HCT116 (cell line): ENCODE data around the gene TOPBP1. TPM values are rescaled to one million over a fixed set of nuclear protein-coding genes. Genes with fewer than 3 reads are reported as not detected.
A peak's percentile ranks its signal among the peaks of the same experiment; 100 is the strongest.

Source experiments
- ATAC-seq: fragments of 200-7000 bp; cut with Tn5 transposase; 2 replicates; pipeline ENCODE4 v1.9.1; 2020; ENCODE audit warnings: mild to moderate bottlenecking, moderate library complexity
- BruUV-seq: library from RNA; stranded (reverse); fragments of 400-500 nt; replicated peaks from 2 replicates; lab custom pipeline; 2021; lab: Mats Ljungman, UMichigan
- CTCF ChIA-PET: fragments of 300-600 bp; sonication (Branson Sonifier 250); formaldehyde crosslinking; loops from one replicate; lab custom pipeline; 2021; ENCODE audit warnings: antibody characterized with exemption; lab: Charles Lee
- POLR2A ChIA-PET: fragments of 300-600, 350-600 bp; sonication (Branson Sonifier 250); formaldehyde crosslinking; loops from one replicate; lab custom pipeline; 2021; ENCODE audit warnings: antibody characterized with exemption; lab: Charles Lee
- RAD21 ChIA-PET, 2 experiments: fragments of 300-600 bp; sonication (Branson Sonifier 250); formaldehyde crosslinking; loops; one replicate each; lab custom pipeline; 2023; ENCODE audit warnings: low total read pairs in 2 of 2; ENCODE audit not compliant: uncharacterized antibody in 2 of 2, unreplicated experiment in 2 of 2, low non-redundant PET in 1 of 2; lab: Charles Lee
- DNase-seq: peaks from one replicate; pipeline ENCODE4 v3.0.0-alpha.2; 2010; ENCODE audit warnings: low read depth, low spot score
- H2AFZ ChIP-seq: fragments of 200-600 bp; shearing (Covaris generic), sonication (generic); 2 replicates; pipeline ENCODE4 v1.6.1; 2017; ENCODE audit warnings: low read depth, mixed run types, mixed read lengths, antibody characterized with exemption, low read length; ENCODE audit not compliant: poor library complexity, severe bottlenecking
- H3K27ac ChIP-seq: 2 replicates; pipeline ENCODE4 v1.5.1; 2012; ENCODE audit warnings: low read depth, low read length
- H3K27me3 ChIP-seq: fragments of 200-600 bp; sonication (generic); 2 replicates; pipeline ENCODE4 v1.6.1; 2016; ENCODE audit warnings: mixed run types, low read length, mixed read lengths; ENCODE audit not compliant: insufficient read depth
- H3K36me3 ChIP-seq, 2 experiments: fragments of 200-500 bp in 1 of 2; fragments of 200-600 bp in 1 of 2; sonication (Bioruptor generic) in 1 of 2; sonication (generic) in 1 of 2; 2 replicates each; pipeline versions ENCODE4 v1.5.1 to v1.6.1; 2014 to 2016; ENCODE audit warnings: low read length in 2 of 2, inconsistent platforms in 1 of 2, mixed read lengths in 1 of 2, mixed run types in 1 of 2; ENCODE audit not compliant: insufficient read depth in 2 of 2, control insufficient read depth in 1 of 2
- H3K4me1 ChIP-seq, 2 experiments: fragments of 200-600 bp in 1 of 2; sonication (generic) in 1 of 2; 2 replicates each; pipeline versions ENCODE4 v1.5.1 to v1.6.1; 2012 to 2017; ENCODE audit warnings: low read length in 2 of 2, inconsistent platforms in 1 of 2, mild to moderate bottlenecking in 1 of 2, mixed read lengths in 1 of 2, mixed run types in 1 of 2, moderate library complexity in 1 of 2; ENCODE audit not compliant: insufficient read depth in 2 of 2, control insufficient read depth in 1 of 2
- H3K4me2 ChIP-seq: fragments of 200-600 bp; sonication (generic); 2 replicates; pipeline ENCODE4 v1.6.1; 2017; ENCODE audit warnings: mixed run types, low read length, mixed read lengths
- H3K4me3 ChIP-seq, 2 experiments: fragments of 200-600 bp in 1 of 2; sonication (generic) in 1 of 2; replicated peaks in 1 of 2; 2 replicates each; pipeline ENCODE4 v1.5.1; 2011 to 2016; ENCODE audit warnings: low read length in 2 of 2, control low read depth in 1 of 2, low read depth in 1 of 2, mild to moderate bottlenecking in 1 of 2, mixed read lengths in 1 of 2, mixed run types in 1 of 2
- H3K79me2 ChIP-seq: fragments of 200-600 bp; sonication (generic); 2 replicates; pipeline ENCODE4 v1.6.1; 2017; ENCODE audit warnings: mild to moderate bottlenecking, mixed run types, low read length, moderate library complexity, mixed read lengths; ENCODE audit not compliant: insufficient read depth
- H3K9ac ChIP-seq: fragments of 200-600 bp; sonication (generic); 2 replicates; pipeline ENCODE4 v1.6.1; 2016; ENCODE audit warnings: low read length, mixed read lengths
- H3K9me2 ChIP-seq: fragments of 200-600 bp; sonication (generic), shearing (Covaris generic); 2 replicates; pipeline ENCODE4 v1.6.1; 2017; ENCODE audit warnings: mixed run types, mild to moderate bottlenecking, moderate library complexity; ENCODE audit not compliant: insufficient read depth
- H3K9me3 ChIP-seq, 2 experiments: fragments of 200-500 bp in 1 of 2; fragments of 200-600 bp in 1 of 2; sonication (Bioruptor generic) in 1 of 2; sonication (generic) in 1 of 2; 2 replicates each; pipeline ENCODE4 v1.6.1; 2014 to 2017; ENCODE audit warnings: low read length in 2 of 2, mixed read lengths in 2 of 2, inconsistent platforms in 1 of 2, low read depth in 1 of 2, mild to moderate bottlenecking in 1 of 2, mixed run types in 1 of 2, moderate library complexity in 1 of 2; ENCODE audit not compliant: control insufficient read depth in 1 of 2, insufficient read depth in 1 of 2
- H4K20me1 ChIP-seq: fragments of 200-600 bp; sonication (generic), shearing (Covaris generic); 2 replicates; pipeline ENCODE4 v1.6.1; 2017; ENCODE audit warnings: mixed run types, mild to moderate bottlenecking, moderate library complexity; ENCODE audit not compliant: insufficient read depth
- CEBPB ChIP-seq: IDR thresholded peaks from 2 replicates; pipeline ENCODE4 v1.6.1; 2012; ENCODE audit warnings: low read depth
- EGR1 ChIP-seq: IDR thresholded peaks from 2 replicates; pipeline ENCODE4 v1.6.1; 2012; ENCODE audit warnings: low read depth
- ELF1 ChIP-seq: IDR thresholded peaks from 2 replicates; pipeline ENCODE4 v1.6.1; 2012; ENCODE audit warnings: low read depth, borderline replicate concordance
- EZH2 ChIP-seq: fragments of 200-600 bp; sonication (generic); IDR thresholded peaks from 2 replicates; pipeline ENCODE4 v1.6.1; 2017; ENCODE audit warnings: antibody characterized with exemption, mixed run types
- EZH2phosphoT487 ChIP-seq: fragments of 200-600 bp; IDR thresholded peaks from 2 replicates; pipeline ENCODE4 v1.6.1; 2018; ENCODE audit warnings: antibody characterized with exemption, borderline replicate concordance
- JUND ChIP-seq: IDR thresholded peaks from 2 replicates; pipeline ENCODE4 v1.6.1; 2012
- SP1 ChIP-seq: IDR thresholded peaks from 2 replicates; pipeline ENCODE4 v1.6.1; 2012; ENCODE audit warnings: low read depth
- SRF ChIP-seq: IDR thresholded peaks from 2 replicates; pipeline ENCODE4 v1.6.1; 2012; ENCODE audit warnings: low read depth
- TCF7L2 ChIP-seq: IDR thresholded peaks from 2 replicates; pipeline ENCODE4 v1.7.0; 2011; ENCODE audit warnings: borderline replicate concordance, inconsistent platforms; ENCODE audit not compliant: insufficient read depth, insufficient read length; ENCODE audit errors: extremely low read depth
- intact Hi-C: fragments of 100-400 bp; cut with micrococcal nuclease; formaldehyde crosslinking; loops from 2 replicates; pipeline ENCODE4 v1.10.0; 2022
- total RNA-seq: library from RNA; stranded (reverse); gene quantifications from one replicate; pipeline ENCODE4 v1.2.1, GENCODE V29; 2021; ENCODE audit not compliant: unreplicated experiment
- TF ChIP-seq, protein P1 (sequence below): IDR thresholded peaks from 2 replicates; pipeline ENCODE4 v1.6.1; 2012
- TF ChIP-seq, protein P2 (sequence below): IDR thresholded peaks from 2 replicates; pipeline ENCODE4 v1.6.1; 2012; ENCODE audit warnings: low read depth
- TF ChIP-seq, protein P3 (sequence below), 3 experiments: fragments of 200-600 bp in 1 of 3; sonication (generic) in 1 of 3; IDR thresholded peaks in 2 of 3; conservative IDR thresholded peaks in 1 of 3; 2 replicates each; pipeline ENCODE4 v1.5.1; 2012 to 2017; ENCODE audit warnings: low read depth in 2 of 3, low read length in 2 of 3, antibody characterized with exemption in 1 of 3, borderline replicate concordance in 1 of 3, control low read depth in 1 of 3, mild to moderate bottlenecking in 1 of 3, mixed read lengths in 1 of 3, mixed run types in 1 of 3, moderate library complexity in 1 of 3; ENCODE audit not compliant: insufficient read depth in 1 of 3

Gene TOPBP1
- total RNA-seq, 1 experiment from 2014 or later: 42.2 TPM

DNA sequence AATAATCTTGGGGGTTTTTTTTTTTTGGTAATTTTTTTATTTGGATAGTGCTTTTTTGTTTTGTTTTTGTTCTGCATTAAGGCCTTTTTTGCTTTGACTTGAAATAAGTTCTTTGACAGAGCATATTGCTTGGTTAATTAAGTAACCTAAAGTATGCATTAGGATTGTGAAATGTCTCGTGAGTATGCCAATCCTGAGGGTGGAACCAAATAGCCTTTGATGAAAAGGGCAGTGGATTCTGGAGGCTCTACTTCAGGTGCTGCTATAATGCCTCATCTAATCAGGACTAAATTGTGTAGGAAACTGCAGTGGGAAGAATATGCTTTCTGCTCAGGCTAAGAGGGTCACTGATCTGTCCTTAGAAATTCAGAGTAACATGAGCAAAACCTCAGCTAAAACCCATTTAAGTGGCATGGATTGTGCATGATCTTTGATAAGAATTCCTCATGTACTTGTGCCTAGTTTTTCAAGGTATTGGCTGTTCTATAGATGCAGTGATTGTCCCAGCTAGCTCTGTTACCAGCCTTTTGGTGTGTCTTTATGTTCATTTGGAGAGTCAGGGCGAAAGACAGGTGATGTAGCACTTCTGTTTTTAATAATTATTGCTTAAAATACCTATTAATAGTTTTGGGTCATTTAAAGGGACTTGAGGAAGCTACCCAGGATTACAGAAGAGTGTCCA is 72.8 kb downstream of the TOPBP1 start:
- no peak overlapping the region for H3K9ac ChIP-seq
- TF ChIP-seq JUND (no peak; the same call in 1 of the 2 replicates), ELF1 (no peak), CEBPB (no peak), SP1 (no peak), EZH2 (no peak), TCF7L2 (no peak), EZH2phosphoT487 (no peak), EGR1 (no peak), SRF (no peak)
- TF ChIP-seq, protein P1, sequence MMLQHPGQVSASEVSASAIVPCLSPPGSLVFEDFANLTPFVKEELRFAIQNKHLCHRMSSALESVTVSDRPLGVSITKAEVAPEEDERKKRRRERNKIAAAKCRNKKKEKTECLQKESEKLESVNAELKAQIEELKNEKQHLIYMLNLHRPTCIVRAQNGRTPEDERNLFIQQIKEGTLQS: no peak
- TF ChIP-seq, protein P2, sequence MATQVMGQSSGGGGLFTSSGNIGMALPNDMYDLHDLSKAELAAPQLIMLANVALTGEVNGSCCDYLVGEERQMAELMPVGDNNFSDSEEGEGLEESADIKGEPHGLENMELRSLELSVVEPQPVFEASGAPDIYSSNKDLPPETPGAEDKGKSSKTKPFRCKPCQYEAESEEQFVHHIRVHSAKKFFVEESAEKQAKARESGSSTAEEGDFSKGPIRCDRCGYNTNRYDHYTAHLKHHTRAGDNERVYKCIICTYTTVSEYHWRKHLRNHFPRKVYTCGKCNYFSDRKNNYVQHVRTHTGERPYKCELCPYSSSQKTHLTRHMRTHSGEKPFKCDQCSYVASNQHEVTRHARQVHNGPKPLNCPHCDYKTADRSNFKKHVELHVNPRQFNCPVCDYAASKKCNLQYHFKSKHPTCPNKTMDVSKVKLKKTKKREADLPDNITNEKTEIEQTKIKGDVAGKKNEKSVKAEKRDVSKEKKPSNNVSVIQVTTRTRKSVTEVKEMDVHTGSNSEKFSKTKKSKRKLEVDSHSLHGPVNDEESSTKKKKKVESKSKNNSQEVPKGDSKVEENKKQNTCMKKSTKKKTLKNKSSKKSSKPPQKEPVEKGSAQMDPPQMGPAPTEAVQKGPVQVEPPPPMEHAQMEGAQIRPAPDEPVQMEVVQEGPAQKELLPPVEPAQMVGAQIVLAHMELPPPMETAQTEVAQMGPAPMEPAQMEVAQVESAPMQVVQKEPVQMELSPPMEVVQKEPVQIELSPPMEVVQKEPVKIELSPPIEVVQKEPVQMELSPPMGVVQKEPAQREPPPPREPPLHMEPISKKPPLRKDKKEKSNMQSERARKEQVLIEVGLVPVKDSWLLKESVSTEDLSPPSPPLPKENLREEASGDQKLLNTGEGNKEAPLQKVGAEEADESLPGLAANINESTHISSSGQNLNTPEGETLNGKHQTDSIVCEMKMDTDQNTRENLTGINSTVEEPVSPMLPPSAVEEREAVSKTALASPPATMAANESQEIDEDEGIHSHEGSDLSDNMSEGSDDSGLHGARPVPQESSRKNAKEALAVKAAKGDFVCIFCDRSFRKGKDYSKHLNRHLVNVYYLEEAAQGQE: no peak
- TF ChIP-seq, protein P3, sequence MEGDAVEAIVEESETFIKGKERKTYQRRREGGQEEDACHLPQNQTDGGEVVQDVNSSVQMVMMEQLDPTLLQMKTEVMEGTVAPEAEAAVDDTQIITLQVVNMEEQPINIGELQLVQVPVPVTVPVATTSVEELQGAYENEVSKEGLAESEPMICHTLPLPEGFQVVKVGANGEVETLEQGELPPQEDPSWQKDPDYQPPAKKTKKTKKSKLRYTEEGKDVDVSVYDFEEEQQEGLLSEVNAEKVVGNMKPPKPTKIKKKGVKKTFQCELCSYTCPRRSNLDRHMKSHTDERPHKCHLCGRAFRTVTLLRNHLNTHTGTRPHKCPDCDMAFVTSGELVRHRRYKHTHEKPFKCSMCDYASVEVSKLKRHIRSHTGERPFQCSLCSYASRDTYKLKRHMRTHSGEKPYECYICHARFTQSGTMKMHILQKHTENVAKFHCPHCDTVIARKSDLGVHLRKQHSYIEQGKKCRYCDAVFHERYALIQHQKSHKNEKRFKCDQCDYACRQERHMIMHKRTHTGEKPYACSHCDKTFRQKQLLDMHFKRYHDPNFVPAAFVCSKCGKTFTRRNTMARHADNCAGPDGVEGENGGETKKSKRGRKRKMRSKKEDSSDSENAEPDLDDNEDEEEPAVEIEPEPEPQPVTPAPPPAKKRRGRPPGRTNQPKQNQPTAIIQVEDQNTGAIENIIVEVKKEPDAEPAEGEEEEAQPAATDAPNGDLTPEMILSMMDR (IDR thresholded peaks at IDR 0.05 in 2 of 3, conservative IDR thresholded peaks at IDR 0.05 in 1 of 3; ENCODE audit: borderline replicate concordance in 1 of 3, insufficient read depth in 1 of 3, low read depth in 2 of 3, low read length in 2 of 3): no peak
- ChIA-PET CTCF (no interaction called here), RAD21 (no interaction called here), POLR2A (no interaction called here)
- peaks cover 34 to 48% of the 10 kb centered on the region in 2 experiments for H3K36me3 ChIP-seq
- no peak overlapping the region for H2AFZ ChIP-seq
- DNase-seq (no peak), ATAC-seq (no peak)
- H3K9me3 ChIP-seq: no peaks in the 10 kb centered on the region
- BruUV-seq: TSS peak; percentile 40
- peaks cover 31% of the 10 kb centered on the region; the same call in 1 of the 2 replicates for H4K20me1 ChIP-seq
- no peaks in the 10 kb centered on the region for H3K27me3 ChIP-seq
- H3K4me2 ChIP-seq: no peak overlapping the region
- H3K9me2 ChIP-seq: no peaks in the 10 kb centered on the region
- peaks cover 38% of the 10 kb centered on the region for H3K79me2 ChIP-seq
- no peak overlapping the region for H3K4me3 ChIP-seq
- intact Hi-C loops: no loop called here
- H3K27ac ChIP-seq: no peak overlapping the region
- H3K4me1 ChIP-seq: peaks cover 3 to 11% of the 10 kb centered on the region in 2 experiments; a peak in 2 of 4 replicates
